Hematopoietic multipotent progenitor cell treated with erythropoietin and hydrocortisone succinate and interleukin-3 and kit ligand, for 6 days (in vitro differentiated cells): ENCODE measurements around the gene SH3BP5.

Experiments used
- DNase-seq: peaks from one replicate; pipeline ENCODE4 v3.0.0-alpha.2; 2015

Gene SH3BP5

GRCh38 chr3:15294929-15295328 lies 37.5 kb downstream of the SH3BP5 start:
- DNase-seq = no peak

GRCh38 chr3:15292765-15293522 lies 39.4 kb downstream of the SH3BP5 start:
- DNase-seq = no peak

GRCh38 chr3:15291589-15292541 lies 40.5 kb downstream of the SH3BP5 start:
- peak; percentile 61 for DNase-seq

- no peak for DNase-seq
Observed at GRCh38 chr3:15290736-15291135, 41.6 kb downstream of the SH3BP5 start.

GRCh38 chr3:15289661-15290060 lies 42.7 kb downstream of the SH3BP5 start:
- no peak for DNase-seq

GRCh38 chr3:15288331-15289035 lies 43.9 kb downstream of the SH3BP5 start:
- no peak for DNase-seq

- DNase-seq = no peak
Observed at GRCh38 chr3:15287565-15288330, 44.6 kb downstream of the SH3BP5 start.

- DNase-seq = no peak
Observed at GRCh38 chr3:15286022-15286421, 46.4 kb downstream of the SH3BP5 start.

GRCh38 chr3:15284121-15284889 lies 48.1 kb downstream of the SH3BP5 start:
- peak; percentile 49 for DNase-seq

GRCh38 chr3:15283702-15284101 lies 48.7 kb downstream of the SH3BP5 start:
- no peak for DNase-seq

GRCh38 chr3:15281817-15282216 lies 50.6 kb downstream of the SH3BP5 start:
- no peak for DNase-seq

- DNase-seq = no peak
Observed at GRCh38 chr3:15280853-15281532, 51.4 kb downstream of the SH3BP5 start.

- no peak for DNase-seq
Observed at GRCh38 chr3:15279671-15280402, 52.5 kb downstream of the SH3BP5 start.

GRCh38 chr3:15279205-15279604 lies 53.2 kb downstream of the SH3BP5 start:
- no peak for DNase-seq

GRCh38 chr3:15277861-15278500 lies 54.4 kb downstream of the SH3BP5 start:
- no peak for DNase-seq

GRCh38 chr3:15276028-15276724 lies 56.2 kb downstream of the SH3BP5 start:
- DNase-seq = no peak

- DNase-seq = no peak
Observed at GRCh38 chr3:15273227-15273626, 59.2 kb downstream of the SH3BP5 start.

GRCh38 chr3:15272426-15273196 lies 59.8 kb downstream of the SH3BP5 start:
- DNase-seq = no peak
